ENCODE results near the gene BTRC.

Gene BTRC

GRCh38 chr10:101550965-101551364 lies 197.0 kb downstream of the BTRC start:
- no peak for DNase-seq

GRCh38 chr10:101552442-101552841 lies 198.5 kb downstream of the BTRC start:
- no peak for DNase-seq

GRCh38 chr10:101557541-101557940 lies 203.6 kb downstream of the BTRC start:
- DNase-seq: no peak

- no peak for DNase-seq
These were observed 204.2 kb downstream of the BTRC start for GRCh38 chr10:101558204-101558603.

GRCh38 chr10:101558671-101559595 lies 205.0 kb downstream of the BTRC start:
- no peak for DNase-seq

- DNase-seq: no peak
These were observed 205.8 kb downstream of the BTRC start for GRCh38 chr10:101559596-101560297.

- DNase-seq: no peak
These were observed 206.5 kb downstream of the BTRC start for GRCh38 chr10:101560298-101561067.

- no peak for DNase-seq
These were observed 207.3 kb downstream of the BTRC start for GRCh38 chr10:101561068-101561915.

GRCh38 chr10:101562231-101562630 lies 208.3 kb downstream of the BTRC start:
- no peak for DNase-seq

- DNase-seq: no peak
These were observed 209.0 kb downstream of the BTRC start for GRCh38 chr10:101563007-101563406.

- DNase-seq: no peak
These were observed 209.6 kb downstream of the BTRC start for GRCh38 chr10:101563497-101564040.

GRCh38 chr10:101564490-101564991 lies 210.6 kb downstream of the BTRC start:
- DNase-seq: no peak

- no peak for DNase-seq
These were observed 211.5 kb downstream of the BTRC start for GRCh38 chr10:101565370-101565900.

GRCh38 chr10:101565936-101566332 lies 212.0 kb downstream of the BTRC start:
- DNase-seq: no peak

- no peak for DNase-seq
These were observed 212.6 kb downstream of the BTRC start for GRCh38 chr10:101566333-101567164.

GRCh38 chr10:101567165-101568006 lies 213.4 kb downstream of the BTRC start:
- DNase-seq: no peak

GRCh38 chr10:101568054-101568745 lies 214.2 kb downstream of the BTRC start:
- no peak for DNase-seq

- no peak for DNase-seq
These were observed 215.3 kb downstream of the BTRC start for GRCh38 chr10:101569323-101569621.
